ENCODE measurements around the gene SULF2.

The SULF2 gene

DNA sequence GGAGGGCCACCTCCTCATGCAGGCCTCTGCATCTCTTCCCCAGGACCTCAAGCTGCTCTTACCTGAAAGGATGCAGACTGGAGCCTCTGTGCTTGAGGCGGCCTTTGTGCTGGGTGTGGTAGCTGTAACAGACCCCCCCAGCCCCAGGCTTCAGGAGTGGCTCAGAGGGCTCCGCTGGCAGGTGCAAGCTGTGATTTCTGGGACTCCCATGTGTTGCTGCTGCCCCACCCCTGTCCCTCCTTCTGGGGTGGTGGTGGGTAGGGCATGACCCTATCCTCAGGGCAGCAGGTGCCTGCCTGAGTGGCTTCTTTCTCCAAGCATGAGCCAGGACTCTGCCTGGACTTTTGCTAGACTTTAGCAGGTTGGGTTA lies 121.2 kb downstream of the SULF2 start:
- H3K36me3 ChIP-seq (ENCODE audit: control insufficient read depth in 1 of 2, insufficient read depth in 2 of 2, low read length in 2 of 2): peaks cover 15 to 46% of the 10 kb centered on the region in 2 donors
- H3K9me3 ChIP-seq (ENCODE audit: control insufficient read depth in 1 of 2, low read length in 2 of 2): no peaks in the 10 kb centered on the region
- H3K9ac ChIP-seq (ENCODE audit: low read depth in 1 of 2, low read length in 2 of 2): peak overlapping the region in 1 of 2 donors; percentile 48
- no peak overlapping the region for H3K27ac ChIP-seq (ENCODE audit: low read depth, low read length)
- no peak overlapping the region for H3K4me3 ChIP-seq (ENCODE audit: low read depth in 1 of 2, low read length in 2 of 2)
- H3K27me3 ChIP-seq (ENCODE audit: control insufficient read depth in 1 of 2, insufficient read depth in 2 of 2, low read length in 2 of 2): no peaks in the 10 kb centered on the region
- H3K4me1 ChIP-seq (ENCODE audit: control insufficient read depth in 1 of 2, insufficient read depth in 2 of 2, low read length in 2 of 2): peaks cover 8 to 19% of the 10 kb centered on the region in 2 donors

- Histone ChIP-seq H3K27ac (ENCODE audit: low read depth, low read length) (no peak overlapping the region), H3K36me3 (ENCODE audit: control insufficient read depth in 1 of 2, insufficient read depth in 2 of 2, low read length in 2 of 2) (peaks cover 15 to 49% of the 10 kb centered on the region in 2 donors), H3K4me1 (ENCODE audit: control insufficient read depth in 1 of 2, insufficient read depth in 2 of 2, low read length in 2 of 2) (peaks cover 8 to 19% of the 10 kb centered on the region in 2 donors)
Observed at GRCh38 chr20:47663354-47664067, 121.8 kb downstream of the SULF2 start.

DNA sequence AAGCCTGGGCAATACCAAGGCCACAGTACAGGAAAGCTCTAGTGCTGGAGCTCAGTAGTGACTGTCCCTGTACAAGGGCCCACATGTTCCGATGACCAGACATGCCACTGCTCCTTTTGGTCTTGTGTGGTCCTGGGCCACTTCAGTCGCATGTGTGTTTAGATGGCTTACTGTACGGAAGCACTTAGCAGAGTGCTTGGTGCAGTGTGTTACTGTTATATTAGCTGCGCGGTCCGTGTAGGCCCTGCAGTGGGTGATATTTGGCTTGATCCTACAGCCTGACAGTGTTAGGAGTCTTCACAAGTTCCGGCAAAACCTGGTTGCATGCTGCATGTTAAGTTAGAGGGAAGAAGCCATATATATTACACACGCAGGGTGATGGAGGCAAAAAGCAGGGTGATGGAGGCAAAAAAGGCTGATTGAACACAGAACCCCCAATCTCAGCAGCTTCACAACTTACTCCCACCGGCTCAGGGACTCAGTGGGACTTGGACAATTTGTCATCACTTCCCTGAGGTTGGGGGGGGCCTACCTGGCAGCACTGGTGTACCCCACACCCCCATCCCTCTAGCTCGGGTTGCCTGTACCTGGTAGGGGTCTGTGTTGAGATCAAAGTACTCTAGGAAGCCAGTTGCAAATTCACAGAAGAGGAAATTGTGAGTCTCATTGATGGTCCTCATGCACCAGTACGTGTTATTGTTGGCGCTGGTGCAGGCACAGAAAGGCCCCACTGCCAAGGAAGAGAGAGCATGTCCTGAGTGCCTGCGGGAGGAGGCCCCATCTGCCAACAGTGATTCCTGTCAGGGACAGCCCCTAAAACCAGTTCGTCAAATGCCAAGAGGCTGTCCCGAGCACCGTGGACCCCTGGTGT lies 122.6 kb downstream of the SULF2 start:
- Histone ChIP-seq H3K9ac (ENCODE audit: low read depth in 1 of 2, low read length in 2 of 2) (no peak overlapping the region), H3K27me3 (ENCODE audit: control insufficient read depth in 1 of 2, insufficient read depth in 2 of 2, low read length in 2 of 2) (no peaks in the 10 kb centered on the region), H3K9me3 (ENCODE audit: control insufficient read depth in 1 of 2, low read length in 2 of 2) (no peaks in the 10 kb centered on the region), H3K4me1 (ENCODE audit: control insufficient read depth in 1 of 2, insufficient read depth in 2 of 2, low read length in 2 of 2) (peaks cover 8 to 19% of the 10 kb centered on the region in 2 donors), H3K27ac (ENCODE audit: low read depth, low read length) (no peak overlapping the region), H3K4me3 (ENCODE audit: low read depth in 1 of 2, low read length in 2 of 2) (no peak overlapping the region), H3K36me3 (ENCODE audit: control insufficient read depth in 1 of 2, insufficient read depth in 2 of 2, low read length in 2 of 2) (peaks cover 15 to 54% of the 10 kb centered on the region in 2 donors)

More at GRCh38 chr20:47663354-47664067, 121.8 kb downstream of the SULF2 start:
- H3K27me3 ChIP-seq (ENCODE audit: control insufficient read depth in 1 of 2, insufficient read depth in 2 of 2, low read length in 2 of 2): no peaks in the 10 kb centered on the region
- H3K4me3 ChIP-seq (ENCODE audit: low read depth in 1 of 2, low read length in 2 of 2): no peak overlapping the region
- H3K9ac ChIP-seq (ENCODE audit: low read depth in 1 of 2, low read length in 2 of 2): peak overlapping the region in 1 of 2 donors; percentile 48
- no peaks in the 10 kb centered on the region for H3K9me3 ChIP-seq (ENCODE audit: control insufficient read depth in 1 of 2, low read length in 2 of 2)

DNA sequence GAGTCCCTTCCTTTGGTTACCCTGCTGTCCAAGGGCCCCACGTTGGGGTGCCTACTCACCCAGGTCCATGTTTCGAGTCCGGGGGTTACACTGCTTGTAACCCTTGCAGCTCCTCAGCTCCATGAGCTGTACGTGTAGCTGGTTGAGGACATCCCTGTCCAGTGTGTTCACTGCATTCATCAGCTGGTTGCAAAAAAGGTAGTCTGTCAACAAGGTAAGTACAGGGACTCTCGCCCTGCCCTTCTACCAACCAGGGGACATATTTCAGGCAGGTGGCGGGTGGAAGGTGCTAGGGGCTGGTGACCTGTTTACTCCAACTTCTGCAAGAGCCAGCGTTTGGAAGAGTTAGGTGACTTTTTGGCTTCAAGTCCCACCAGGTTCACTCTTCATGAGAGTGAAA lies 123.6 kb downstream of the SULF2 start:
- H3K4me3 ChIP-seq (ENCODE audit: low read depth in 1 of 2, low read length in 2 of 2): no peak overlapping the region
- no peak overlapping the region for H3K9ac ChIP-seq (ENCODE audit: low read depth in 1 of 2, low read length in 2 of 2)
- no peak overlapping the region for H3K27ac ChIP-seq (ENCODE audit: low read depth, low read length)
- no peaks in the 10 kb centered on the region for H3K27me3 ChIP-seq (ENCODE audit: control insufficient read depth in 1 of 2, insufficient read depth in 2 of 2, low read length in 2 of 2)
- H3K4me1 ChIP-seq (ENCODE audit: control insufficient read depth in 1 of 2, insufficient read depth in 2 of 2, low read length in 2 of 2): peaks cover 8 to 19% of the 10 kb centered on the region in 2 donors
- no peaks in the 10 kb centered on the region for H3K9me3 ChIP-seq (ENCODE audit: control insufficient read depth in 1 of 2, low read length in 2 of 2)
- H3K36me3 ChIP-seq (ENCODE audit: control insufficient read depth in 1 of 2, insufficient read depth in 2 of 2, low read length in 2 of 2): peaks cover 15 to 56% of the 10 kb centered on the region in 2 donors

DNA sequence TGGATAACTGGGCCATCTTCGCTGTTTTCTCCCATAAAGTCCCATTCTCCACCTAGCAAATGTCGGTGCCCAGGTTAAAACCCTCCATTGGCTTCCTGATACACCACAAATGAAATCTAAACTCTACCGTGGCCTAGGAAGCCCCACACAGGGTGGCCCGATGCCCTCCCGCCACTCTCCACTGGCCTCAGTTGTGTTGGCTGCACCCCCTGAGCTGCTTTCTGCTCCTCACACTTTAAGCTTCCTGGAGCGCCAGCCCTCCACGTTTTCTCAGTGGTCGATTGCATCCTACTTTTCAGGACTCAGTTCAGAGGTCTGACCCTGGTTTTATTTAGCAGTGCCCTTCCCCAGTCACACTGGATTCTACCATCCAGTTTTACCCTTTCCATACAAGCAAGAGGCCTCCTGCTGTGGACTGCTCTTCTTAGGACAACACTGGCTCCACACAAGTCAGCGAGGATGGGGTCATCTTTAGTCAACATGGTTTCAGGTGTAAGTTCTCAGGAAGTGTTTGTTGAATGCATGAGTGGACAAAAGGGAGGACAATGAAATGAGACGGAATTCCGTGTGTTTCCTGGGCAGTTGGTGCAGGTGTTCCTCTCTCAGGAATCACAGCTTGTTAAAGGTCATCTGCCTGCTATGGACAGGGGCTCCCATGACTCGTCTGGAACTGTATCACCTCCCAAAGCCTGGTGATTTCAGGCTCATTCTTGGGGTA lies 124.1 kb downstream of the SULF2 start:
- Histone ChIP-seq H3K4me3 (ENCODE audit: low read depth in 1 of 2, low read length in 2 of 2) (no peak overlapping the region), H3K9ac (ENCODE audit: low read depth in 1 of 2, low read length in 2 of 2) (no peak overlapping the region), H3K4me1 (ENCODE audit: control insufficient read depth in 1 of 2, insufficient read depth in 2 of 2, low read length in 2 of 2) (peaks cover 8 to 19% of the 10 kb centered on the region in 2 donors), H3K36me3 (ENCODE audit: control insufficient read depth in 1 of 2, insufficient read depth in 2 of 2, low read length in 2 of 2) (peaks cover 15 to 54% of the 10 kb centered on the region in 2 donors), H3K27me3 (ENCODE audit: control insufficient read depth in 1 of 2, insufficient read depth in 2 of 2, low read length in 2 of 2) (no peaks in the 10 kb centered on the region), H3K27ac (ENCODE audit: low read depth, low read length) (no peak overlapping the region), H3K9me3 (ENCODE audit: control insufficient read depth in 1 of 2, low read length in 2 of 2) (no peaks in the 10 kb centered on the region)

DNA sequence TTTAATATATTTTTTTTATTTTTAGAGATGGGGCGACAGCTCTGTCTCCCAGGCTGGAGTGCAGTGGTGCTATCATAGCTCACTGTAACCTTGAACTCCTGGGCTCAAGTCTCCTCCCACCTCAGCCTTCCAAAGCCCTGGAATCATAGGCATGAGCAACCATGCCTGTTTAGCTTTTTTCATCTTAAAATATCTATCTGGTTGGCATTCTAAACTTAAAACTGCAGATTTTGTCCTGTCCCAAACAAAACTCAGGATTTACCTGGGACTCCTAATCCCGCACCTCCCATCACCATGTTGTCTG lies 124.7 kb downstream of the SULF2 start:
- Histone ChIP-seq H3K4me3 (ENCODE audit: low read depth in 1 of 2, low read length in 2 of 2) (no peak overlapping the region), H3K4me1 (ENCODE audit: control insufficient read depth in 1 of 2, insufficient read depth in 2 of 2, low read length in 2 of 2) (peaks cover 8 to 19% of the 10 kb centered on the region in 2 donors), H3K36me3 (ENCODE audit: control insufficient read depth in 1 of 2, insufficient read depth in 2 of 2, low read length in 2 of 2) (peaks cover 15 to 48% of the 10 kb centered on the region in 2 donors), H3K9me3 (ENCODE audit: control insufficient read depth in 1 of 2, low read length in 2 of 2) (no peaks in the 10 kb centered on the region), H3K27me3 (ENCODE audit: control insufficient read depth in 1 of 2, insufficient read depth in 2 of 2, low read length in 2 of 2) (no peaks in the 10 kb centered on the region), H3K9ac (ENCODE audit: low read depth in 1 of 2, low read length in 2 of 2) (no peak overlapping the region), H3K27ac (ENCODE audit: low read depth, low read length) (no peak overlapping the region)

DNA sequence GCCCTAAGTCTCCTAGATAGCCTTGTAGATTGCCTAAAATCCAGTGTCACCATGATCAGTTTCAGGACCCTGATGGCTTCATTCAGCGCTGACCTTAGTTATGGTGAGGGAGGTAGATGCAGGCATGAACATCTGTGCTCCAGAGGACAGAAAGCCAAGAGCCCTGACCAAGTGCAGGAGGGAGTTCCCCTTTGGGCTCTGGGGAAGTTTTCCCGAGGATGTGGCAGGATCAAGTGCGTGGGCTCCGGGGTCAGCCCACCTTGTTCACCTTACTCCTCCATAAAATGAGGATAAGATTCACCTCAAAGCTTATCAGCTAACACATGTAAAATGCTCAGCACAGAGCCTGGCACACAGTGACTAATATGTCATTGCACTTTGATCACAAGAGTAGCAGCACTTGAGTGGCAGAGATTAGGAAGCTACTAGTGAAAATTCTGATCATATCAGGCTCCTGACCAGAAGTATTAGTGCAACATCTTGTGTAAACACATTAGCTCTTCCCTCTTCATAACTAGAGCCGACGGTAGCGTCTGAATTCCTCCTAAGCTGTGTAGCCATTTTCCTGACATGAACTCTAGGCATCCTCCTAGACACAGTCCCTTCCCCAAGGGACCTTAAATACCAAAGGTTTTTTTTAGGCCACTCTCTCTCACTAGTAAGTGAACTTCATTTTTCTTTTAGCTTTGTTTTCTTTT lies 125.2 kb downstream of the SULF2 start:
- Histone ChIP-seq H3K9ac (ENCODE audit: low read depth in 1 of 2, low read length in 2 of 2) (no peak overlapping the region), H3K27ac (ENCODE audit: low read depth, low read length) (no peak overlapping the region), H3K36me3 (ENCODE audit: control insufficient read depth in 1 of 2, insufficient read depth in 2 of 2, low read length in 2 of 2) (peaks cover 19 to 50% of the 10 kb centered on the region in 2 donors), H3K4me3 (ENCODE audit: low read depth in 1 of 2, low read length in 2 of 2) (no peak overlapping the region), H3K27me3 (ENCODE audit: control insufficient read depth in 1 of 2, insufficient read depth in 2 of 2, low read length in 2 of 2) (no peaks in the 10 kb centered on the region), H3K9me3 (ENCODE audit: control insufficient read depth in 1 of 2, low read length in 2 of 2) (no peaks in the 10 kb centered on the region), H3K4me1 (ENCODE audit: control insufficient read depth in 1 of 2, insufficient read depth in 2 of 2, low read length in 2 of 2) (peaks cover 8 to 19% of the 10 kb centered on the region in 2 donors)

DNA sequence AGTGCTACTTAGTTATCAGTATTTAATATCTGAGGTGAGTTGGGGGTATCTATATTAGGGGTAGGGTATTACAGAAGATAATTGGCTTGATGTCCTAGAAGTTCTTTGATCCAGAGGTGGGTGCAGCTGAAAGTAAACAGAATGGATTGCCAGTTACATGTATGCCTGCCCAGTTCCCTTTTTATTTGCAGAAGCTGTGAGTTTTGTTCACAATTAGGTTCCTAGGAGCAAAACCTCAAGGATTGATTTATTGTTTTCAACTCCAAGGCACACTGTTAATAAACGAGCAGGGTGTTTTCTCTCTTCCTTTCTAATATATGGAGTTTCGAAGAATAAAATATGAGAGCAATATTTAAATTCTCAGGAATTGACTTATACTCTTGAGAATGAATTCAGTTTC lies 129.0 kb downstream of the SULF2 start:
- H3K27me3 ChIP-seq (ENCODE audit: control insufficient read depth in 1 of 2, insufficient read depth in 2 of 2, low read length in 2 of 2): no peaks in the 10 kb centered on the region
- peaks cover 25 to 68% of the 10 kb centered on the region in 2 donors for H3K36me3 ChIP-seq (ENCODE audit: control insufficient read depth in 1 of 2, insufficient read depth in 2 of 2, low read length in 2 of 2)
- H3K4me1 ChIP-seq (ENCODE audit: control insufficient read depth in 1 of 2, insufficient read depth in 2 of 2, low read length in 2 of 2): peaks cover 0 to 11% of the 10 kb centered on the region in 2 donors
- H3K4me3 ChIP-seq (ENCODE audit: low read depth in 1 of 2, low read length in 2 of 2): no peak overlapping the region
- H3K9me3 ChIP-seq (ENCODE audit: control insufficient read depth in 1 of 2, low read length in 2 of 2): no peaks in the 10 kb centered on the region
- no peak overlapping the region for H3K9ac ChIP-seq (ENCODE audit: low read depth in 1 of 2, low read length in 2 of 2)
- H3K27ac ChIP-seq (ENCODE audit: low read depth, low read length): no peak overlapping the region

GRCh38 chr20:47655635-47656034 lies 129.6 kb downstream of the SULF2 start:
- H3K27me3 ChIP-seq (ENCODE audit: control insufficient read depth in 1 of 2, insufficient read depth in 2 of 2, low read length in 2 of 2): no peaks in the 10 kb centered on the region
- no peak overlapping the region for H3K4me3 ChIP-seq (ENCODE audit: low read depth in 1 of 2, low read length in 2 of 2)
- H3K27ac ChIP-seq (ENCODE audit: low read depth, low read length): no peak overlapping the region
- no peak overlapping the region for H3K9ac ChIP-seq (ENCODE audit: low read depth in 1 of 2, low read length in 2 of 2)
- peaks cover 26 to 69% of the 10 kb centered on the region in 2 donors for H3K36me3 ChIP-seq (ENCODE audit: control insufficient read depth in 1 of 2, insufficient read depth in 2 of 2, low read length in 2 of 2)
- H3K9me3 ChIP-seq (ENCODE audit: control insufficient read depth in 1 of 2, low read length in 2 of 2): no peaks in the 10 kb centered on the region
- H3K4me1 ChIP-seq (ENCODE audit: control insufficient read depth in 1 of 2, insufficient read depth in 2 of 2, low read length in 2 of 2): peaks cover 0 to 10% of the 10 kb centered on the region in 2 donors
